ENCODE measurements around the gene AGBL1.

Gene AGBL1

DNA sequence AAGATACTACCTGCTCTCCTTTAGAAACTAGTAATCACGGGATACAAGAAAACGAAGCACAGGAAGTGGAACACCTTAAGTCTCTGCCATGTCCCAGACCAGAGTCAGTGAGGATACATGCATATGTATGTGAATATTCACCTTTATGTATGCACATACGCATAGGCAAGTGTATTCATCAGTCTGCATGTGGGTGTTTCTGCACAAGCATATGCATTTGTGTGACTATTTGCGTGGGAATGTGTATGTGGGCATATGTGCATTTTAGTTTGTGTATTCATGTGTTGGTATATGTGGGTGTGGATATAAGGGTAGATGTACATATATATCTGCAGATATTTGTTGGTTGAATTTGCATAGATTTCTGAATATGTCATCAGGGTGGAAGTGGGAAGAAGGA lies 889.7 kb downstream of the AGBL1 start:
- no peak overlapping the region for H3K4me3 ChIP-seq (replicated peaks; ENCODE audit: low read depth, low read length)
- no peaks in the 10 kb centered on the region for H3K27me3 ChIP-seq (replicated peaks; ENCODE audit: control insufficient read depth, insufficient read depth, low read length)
- no peaks in the 10 kb centered on the region for H3K36me3 ChIP-seq (ENCODE audit: control insufficient read depth, insufficient read depth, low read length)
- no peak for TF ChIP-seq CTCF (IDR thresholded peaks at IDR 0.05; ENCODE audit: insufficient read depth, low read length, poor library complexity, severe bottlenecking)
- no peak for DNase-seq (ENCODE audit: extremely low read depth, insufficient read length)

DNA sequence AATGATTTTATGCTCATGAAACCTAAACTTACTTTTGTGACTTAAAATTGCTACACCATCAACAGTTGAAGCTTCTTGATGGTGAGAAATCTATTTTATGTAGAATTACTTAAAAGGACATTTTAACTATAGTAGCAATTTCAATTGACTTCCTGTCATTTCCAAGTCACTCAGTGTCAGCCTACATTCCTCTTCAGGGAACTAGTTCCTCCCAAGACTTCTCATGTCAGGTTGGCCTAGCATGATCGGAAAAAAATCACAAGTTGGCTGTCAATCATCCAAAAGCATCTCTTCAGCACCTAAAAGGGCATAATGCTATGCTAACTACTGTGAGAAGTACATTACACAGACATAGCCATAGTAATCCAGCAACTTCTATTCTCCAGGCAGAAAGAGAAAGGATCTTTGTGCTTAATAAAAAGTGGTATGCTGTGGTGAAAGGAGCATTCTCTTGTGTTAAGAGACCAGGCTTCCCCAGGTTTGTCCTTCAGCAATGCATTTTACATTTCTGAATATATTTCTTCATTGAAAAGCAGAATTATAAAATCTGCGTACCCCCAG lies 893.7 kb downstream of the AGBL1 start:
- H3K27me3 ChIP-seq (replicated peaks; ENCODE audit: control insufficient read depth, insufficient read depth, low read length), result no peaks in the 10 kb centered on the region
- no peak overlapping the region for H3K4me3 ChIP-seq (replicated peaks; ENCODE audit: low read depth, low read length)
- H3K36me3 ChIP-seq (ENCODE audit: control insufficient read depth, insufficient read depth, low read length), result no peaks in the 10 kb centered on the region
- no peak for TF ChIP-seq CTCF (IDR thresholded peaks at IDR 0.05; ENCODE audit: insufficient read depth, low read length, poor library complexity, severe bottlenecking)
- no peak for DNase-seq (ENCODE audit: extremely low read depth, insufficient read length)

GRCh38 chr15:86988033-86988432 lies 908.4 kb downstream of the AGBL1 start:
- no peak for TF ChIP-seq CTCF (IDR thresholded peaks at IDR 0.05; ENCODE audit: insufficient read depth, low read length, poor library complexity, severe bottlenecking)
- no peak overlapping the region for H3K4me3 ChIP-seq (replicated peaks; ENCODE audit: low read depth, low read length)
- H3K36me3 ChIP-seq (ENCODE audit: control insufficient read depth, insufficient read depth, low read length), result no peaks in the 10 kb centered on the region
- H3K27me3 ChIP-seq (replicated peaks; ENCODE audit: control insufficient read depth, insufficient read depth, low read length), result no peaks in the 10 kb centered on the region
- DNase-seq (ENCODE audit: extremely low read depth, insufficient read length), result no peak

- Histone ChIP-seq H3K27me3 (replicated peaks; ENCODE audit: control insufficient read depth, insufficient read depth, low read length) (no peaks in the 10 kb centered on the region), H3K4me3 (replicated peaks; ENCODE audit: low read depth, low read length) (no peak overlapping the region), H3K36me3 (ENCODE audit: control insufficient read depth, insufficient read depth, low read length) (no peaks in the 10 kb centered on the region)
- DNase-seq (ENCODE audit: extremely low read depth, insufficient read length), result no peak
- TF ChIP-seq CTCF (IDR thresholded peaks at IDR 0.05; ENCODE audit: insufficient read depth, low read length, poor library complexity, severe bottlenecking), result no peak
Measured at GRCh38 chr15:87021751-87022150, 942.1 kb downstream of the AGBL1 start.

- DNase-seq (ENCODE audit: extremely low read depth, insufficient read length), result no peak
- Histone ChIP-seq H3K27me3 (replicated peaks; ENCODE audit: control insufficient read depth, insufficient read depth, low read length) (no peaks in the 10 kb centered on the region), H3K4me3 (replicated peaks; ENCODE audit: low read depth, low read length) (no peak overlapping the region), H3K36me3 (ENCODE audit: control insufficient read depth, insufficient read depth, low read length) (no peaks in the 10 kb centered on the region)
- no peak for TF ChIP-seq CTCF (IDR thresholded peaks at IDR 0.05; ENCODE audit: insufficient read depth, low read length, poor library complexity, severe bottlenecking)
Measured at GRCh38 chr15:87031540-87032230, 952.0 kb downstream of the AGBL1 start.
